Esophagus (tissue), 2 donors: ENCODE results near the gene KLK2. TPM values are rescaled to one million over a fixed set of nuclear protein-coding genes. Genes with fewer than 3 reads are reported as not detected.

Source experiments
- H3K27ac ChIP-seq, 2 donors: one replicate each; pipeline ENCODE4 v1.5.1; 2013; ENCODE audit warnings: low read depth in 2 of 2, mild to moderate bottlenecking in 2 of 2, inconsistent platforms in 1 of 2, low read length in 1 of 2, moderate library complexity in 1 of 2
- H3K27me3 ChIP-seq, 2 donors: one replicate each; pipeline ENCODE4 v1.6.1; 2013; ENCODE audit warnings: low read length in 2 of 2, control low read depth in 1 of 2, mild to moderate bottlenecking in 1 of 2; ENCODE audit not compliant: insufficient read depth in 2 of 2, control insufficient read depth in 1 of 2
- H3K36me3 ChIP-seq, 2 donors: one replicate each; pipeline ENCODE4 v1.6.1; 2013; ENCODE audit warnings: low read length in 1 of 2; ENCODE audit not compliant: control insufficient read depth in 2 of 2, insufficient read depth in 2 of 2
- H3K4me1 ChIP-seq, 2 donors: one replicate each; pipeline ENCODE4 v1.6.1; 2013; ENCODE audit warnings: low read length in 1 of 2; ENCODE audit not compliant: control insufficient read depth in 2 of 2, insufficient read depth in 2 of 2
- H3K4me3 ChIP-seq, 2 donors: one replicate each; pipeline ENCODE4 v1.5.1; 2013; ENCODE audit warnings: low read length in 2 of 2, mild to moderate bottlenecking in 2 of 2, low read depth in 1 of 2, moderate library complexity in 1 of 2
- H3K9me3 ChIP-seq, 2 donors: one replicate each; pipeline ENCODE4 v1.6.1; 2013; ENCODE audit warnings: mild to moderate bottlenecking in 2 of 2, low read depth in 1 of 2, low read length in 1 of 2, moderate library complexity in 1 of 2; ENCODE audit not compliant: control insufficient read depth in 2 of 2, insufficient read depth in 1 of 2
- WGBS, 2 donors: extraction: QIAGEN DNeasy Blood & Tissue Kit; methylation state at CpG; one replicate each; pipeline ENCODE4 v1.1.7; 2013; 5-methylcytosine and 5-hydroxymethylcytosine counted together
- polyA plus RNA-seq, 2 donors: library from polyadenylated mRNA; stranded (reverse); fragments of 200-250 nt; gene quantifications; one replicate each; pipeline ENCODE4 v1.2.3, GENCODE V29; 2013
- donor health status: healthy with polysubstance abuse.
- donor health status: Bipolar disorder and iron deficiency.

KLK2 gene
- polyA plus RNA-seq, 2 donors, result not detected

DNA sequence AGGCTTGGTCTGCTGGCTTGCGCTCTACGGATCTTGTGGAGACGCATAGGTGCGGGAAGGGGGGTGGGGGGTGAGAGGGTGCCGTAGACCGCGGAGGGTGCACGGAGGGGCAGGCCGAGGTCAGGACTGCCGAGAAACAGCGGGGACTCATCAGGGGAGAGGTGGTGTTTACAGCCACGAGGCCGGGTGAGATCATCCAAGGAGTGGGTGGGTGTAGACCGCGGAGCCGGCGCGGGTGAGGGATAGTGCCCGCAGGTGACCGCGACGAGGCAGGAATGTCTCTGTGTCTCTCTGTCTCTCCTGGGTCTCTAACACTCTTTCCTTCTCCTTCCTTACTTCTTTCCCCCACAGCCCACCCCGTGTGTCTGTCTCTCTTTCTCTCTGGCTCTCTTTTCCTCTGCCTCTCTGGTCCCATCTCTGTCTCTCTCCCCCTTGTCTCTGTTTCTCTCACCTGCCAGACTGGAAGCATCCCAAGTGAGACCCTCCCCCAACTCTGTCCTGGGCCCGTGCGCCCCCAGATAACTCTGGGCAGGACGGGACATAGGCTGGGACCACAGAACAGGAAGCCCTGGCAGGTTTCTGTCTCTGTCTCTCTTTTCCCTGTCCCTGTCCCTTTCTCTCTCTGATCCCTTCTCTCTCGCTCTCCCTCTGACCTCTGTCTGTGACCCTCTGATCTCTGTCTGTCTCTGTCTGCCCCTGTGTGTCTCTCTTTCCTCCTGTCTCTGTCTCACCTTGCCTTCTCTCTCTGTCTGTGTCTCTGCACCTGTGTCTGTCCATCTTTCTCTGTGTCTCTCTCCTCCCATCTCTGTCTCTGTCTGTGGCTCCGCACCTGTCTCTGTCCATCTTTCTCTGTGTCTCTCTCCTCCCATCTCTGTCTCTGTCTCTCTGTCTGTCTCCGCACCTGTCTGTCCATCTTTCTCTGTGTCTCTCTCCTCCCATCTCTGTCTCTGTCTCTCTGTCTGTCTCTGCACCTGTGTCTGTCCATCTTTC, 39.8 kb downstream of the KLK2 start:
- H3K36me3 ChIP-seq, result no peaks in the 10 kb centered on the region
- H3K27me3 ChIP-seq, result peaks cover 0 to 11% of the 10 kb centered on the region in 2 donors
- no peak overlapping the region for H3K4me3 ChIP-seq
- H3K4me1 ChIP-seq, result peaks cover 0 to 4% of the 10 kb centered on the region in 2 donors
- WGBS, 2 donors, result 10% methylated on average over 25 to 29 of the region's 29 CpGs
- H3K9me3 ChIP-seq, result no peaks in the 10 kb centered on the region
- H3K27ac ChIP-seq, result no peak overlapping the region

DNA sequence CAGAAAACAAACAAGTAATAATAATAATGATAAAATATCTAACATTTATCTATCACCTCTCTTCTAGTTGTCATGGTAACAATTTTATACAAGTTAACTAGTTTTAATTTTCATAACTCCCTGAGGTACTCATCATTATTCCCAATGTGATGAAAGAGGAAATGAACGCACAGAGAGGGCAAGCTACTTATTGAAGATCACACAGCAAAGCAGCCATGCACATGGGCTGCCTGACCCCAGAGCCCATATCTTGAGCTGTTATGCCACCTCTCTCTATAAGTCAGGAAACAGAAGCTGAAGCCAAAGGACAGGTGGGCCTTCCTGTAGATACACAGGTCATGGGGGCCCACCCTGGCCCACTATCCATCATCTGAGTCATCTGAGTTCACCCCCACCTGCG, 42.8 kb downstream of the KLK2 start:
- Histone ChIP-seq H3K4me3 (no peak overlapping the region), H3K27ac (no peak overlapping the region), H3K9me3 (no peaks in the 10 kb centered on the region), H3K36me3 (no peaks in the 10 kb centered on the region), H3K4me1 (peaks cover 0 to 4% of the 10 kb centered on the region in 2 donors), H3K27me3 (peaks cover 0 to 11% of the 10 kb centered on the region in 2 donors)
- WGBS, 2 donors, result 69 to 76% methylated on average over 2 of the region's 2 CpGs

DNA sequence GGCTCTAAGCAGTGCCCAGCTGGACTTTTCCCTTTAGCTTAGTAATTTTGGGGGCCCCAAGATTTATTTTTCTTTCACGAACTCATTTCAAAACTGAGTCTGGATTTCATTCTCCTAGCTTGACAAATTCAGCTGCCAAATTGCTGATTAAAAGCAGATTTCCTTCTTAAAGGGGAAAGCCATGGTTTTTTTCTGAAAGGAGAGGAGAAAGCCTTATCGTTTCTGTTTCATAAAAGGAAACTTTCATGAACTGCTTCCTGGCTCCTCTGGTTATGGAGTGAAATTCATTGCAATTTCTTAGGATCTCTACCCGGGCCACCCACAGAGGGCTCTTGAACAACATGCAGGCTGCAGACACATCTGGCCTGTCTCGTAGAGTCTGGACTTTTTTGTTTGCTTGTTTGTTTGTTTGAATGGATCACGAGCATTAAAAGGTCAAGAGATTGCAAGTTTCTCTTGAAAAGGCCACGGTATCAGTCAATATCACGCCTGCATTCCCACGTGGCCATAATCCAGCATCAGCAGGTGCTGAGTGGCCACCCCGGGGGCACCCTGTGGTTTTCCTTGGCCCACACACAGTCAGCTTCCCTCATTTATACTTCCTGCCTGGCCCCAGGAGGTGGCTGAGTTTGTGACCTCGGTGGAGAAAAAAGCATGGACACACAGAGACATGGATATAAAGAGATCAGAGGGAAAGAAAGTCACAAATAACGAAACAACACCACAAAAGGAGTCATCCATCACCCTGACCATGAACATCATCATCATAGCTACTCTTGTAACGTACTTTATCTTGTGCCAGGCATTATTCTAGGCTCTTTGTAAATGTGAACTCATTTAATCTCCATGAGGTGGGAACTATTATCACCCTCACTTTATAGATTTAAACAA, 48.4 kb downstream of the KLK2 start:
- H3K4me3 ChIP-seq, result no peak overlapping the region
- no peaks in the 10 kb centered on the region for H3K9me3 ChIP-seq
- H3K4me1 ChIP-seq, result no peaks in the 10 kb centered on the region
- H3K36me3 ChIP-seq, result no peaks in the 10 kb centered on the region
- WGBS, 2 donors, result 4 to 7% methylated on average over 12 of the region's 12 CpGs
- H3K27me3 ChIP-seq, result no peaks in the 10 kb centered on the region
- no peak overlapping the region for H3K27ac ChIP-seq

DNA sequence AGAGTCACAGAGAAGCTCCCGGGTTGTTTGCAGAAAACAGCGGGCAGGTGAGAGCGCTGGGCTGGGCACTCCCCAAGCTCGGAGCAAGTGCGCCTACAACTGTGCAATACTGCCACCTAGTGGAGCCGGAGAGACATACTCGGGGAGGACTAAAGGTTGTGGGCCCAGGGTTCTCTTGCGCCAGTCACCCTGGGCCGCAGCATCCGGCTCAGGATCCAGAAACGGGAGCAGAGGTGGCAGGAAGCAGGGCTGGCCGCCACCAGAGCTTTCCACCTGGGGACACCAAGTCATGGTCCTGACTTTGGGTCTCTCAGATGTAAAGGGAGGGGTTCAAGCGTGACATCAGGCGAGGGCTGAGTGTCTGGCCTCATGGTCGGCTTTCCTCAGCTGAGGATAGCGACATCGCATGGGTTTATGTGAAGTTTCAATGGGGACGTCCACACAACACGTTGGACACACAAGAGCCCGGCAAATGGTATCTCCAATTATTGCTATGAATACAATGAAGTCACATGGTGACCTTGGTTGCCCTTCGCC, 49.1 kb downstream of the KLK2 start:
- H3K9me3 ChIP-seq, result no peaks in the 10 kb centered on the region
- no peaks in the 10 kb centered on the region for H3K27me3 ChIP-seq
- H3K4me3 ChIP-seq, result no peak overlapping the region
- WGBS, 2 donors, result 28 to 31% methylated on average over 21 of the region's 21 CpGs
- H3K27ac ChIP-seq, result no peak overlapping the region
- H3K36me3 ChIP-seq, result no peaks in the 10 kb centered on the region
- H3K4me1 ChIP-seq, result no peaks in the 10 kb centered on the region

DNA sequence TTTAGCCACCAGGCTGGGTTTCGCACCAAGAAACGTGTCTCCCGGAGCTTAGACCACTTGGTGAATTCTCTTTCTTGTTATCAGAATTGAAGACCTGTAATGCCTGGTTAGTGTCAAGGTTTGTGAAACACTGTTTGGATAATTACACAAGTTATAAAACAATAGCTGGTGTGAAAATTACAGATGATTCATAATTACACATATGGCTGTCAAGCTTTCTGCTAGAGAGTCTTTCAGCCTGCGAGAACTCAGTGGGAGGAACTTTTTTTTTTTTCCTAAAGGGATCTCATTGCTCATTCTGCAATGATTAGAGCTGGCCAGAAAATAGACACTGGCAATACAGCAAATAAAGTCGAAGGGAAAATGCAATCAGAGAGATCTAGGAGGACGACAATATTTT, 51.3 kb downstream of the KLK2 start:
- H3K4me3 ChIP-seq, result no peak overlapping the region
- H3K9me3 ChIP-seq, result no peaks in the 10 kb centered on the region
- H3K36me3 ChIP-seq, result no peaks in the 10 kb centered on the region
- 55 to 61% methylated on average over 6 of the region's 6 CpGs for WGBS, 2 donors
- no peak overlapping the region for H3K27ac ChIP-seq
- no peaks in the 10 kb centered on the region for H3K27me3 ChIP-seq
- H3K4me1 ChIP-seq, result no peaks in the 10 kb centered on the region

DNA sequence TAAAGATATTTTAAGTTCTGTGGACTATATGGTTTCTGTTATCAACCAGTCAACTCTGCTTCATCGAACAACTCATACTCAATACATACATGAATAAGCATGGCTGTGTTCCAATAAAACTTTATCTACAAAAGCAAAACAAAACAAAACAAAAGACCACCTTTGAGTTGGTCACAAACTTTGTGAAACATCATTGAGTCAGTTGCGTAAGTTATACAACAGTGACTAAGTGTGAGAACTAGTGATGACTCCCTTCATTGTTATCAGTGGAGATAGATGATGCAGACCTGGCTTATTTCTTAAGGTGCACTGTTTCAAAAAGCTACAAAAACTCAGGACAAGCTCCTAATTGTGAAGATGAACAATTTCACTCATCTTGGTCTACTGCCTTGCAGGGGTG, 52.5 kb downstream of the KLK2 start:
- Histone ChIP-seq H3K36me3 (no peaks in the 10 kb centered on the region), H3K27ac (no peak overlapping the region), H3K9me3 (no peaks in the 10 kb centered on the region), H3K27me3 (no peaks in the 10 kb centered on the region), H3K4me3 (no peak overlapping the region), H3K4me1 (no peaks in the 10 kb centered on the region)
- WGBS, 2 donors, result 79 to 81% methylated on average over 2 of the region's 2 CpGs

DNA sequence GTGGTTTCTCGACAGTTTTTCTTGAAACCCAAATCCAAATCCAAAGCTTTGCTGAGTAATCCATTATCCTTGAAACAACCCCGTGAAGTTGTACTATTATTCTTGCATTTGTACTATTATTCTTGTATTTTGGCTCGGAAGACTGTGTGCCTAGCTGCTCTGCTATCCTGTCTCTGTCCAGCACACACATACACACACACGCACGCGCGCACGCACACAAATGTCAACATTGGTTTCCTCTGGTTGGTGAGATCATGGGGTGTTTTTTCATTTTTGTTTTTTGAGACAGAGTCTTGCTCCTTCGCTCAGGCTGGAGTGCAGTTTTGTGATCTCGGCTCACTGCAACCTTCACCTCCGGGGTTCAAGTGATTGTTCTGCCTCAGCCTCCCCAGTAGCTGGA, 52.9 kb downstream of the KLK2 start:
- H3K4me3 ChIP-seq, result no peak overlapping the region
- no peaks in the 10 kb centered on the region for H3K9me3 ChIP-seq
- no peak overlapping the region for H3K27ac ChIP-seq
- no peaks in the 10 kb centered on the region for H3K27me3 ChIP-seq
- H3K4me1 ChIP-seq, result no peaks in the 10 kb centered on the region
- 76 to 80% methylated on average over 11 of the region's 11 CpGs for WGBS, 2 donors
- no peaks in the 10 kb centered on the region for H3K36me3 ChIP-seq

DNA sequence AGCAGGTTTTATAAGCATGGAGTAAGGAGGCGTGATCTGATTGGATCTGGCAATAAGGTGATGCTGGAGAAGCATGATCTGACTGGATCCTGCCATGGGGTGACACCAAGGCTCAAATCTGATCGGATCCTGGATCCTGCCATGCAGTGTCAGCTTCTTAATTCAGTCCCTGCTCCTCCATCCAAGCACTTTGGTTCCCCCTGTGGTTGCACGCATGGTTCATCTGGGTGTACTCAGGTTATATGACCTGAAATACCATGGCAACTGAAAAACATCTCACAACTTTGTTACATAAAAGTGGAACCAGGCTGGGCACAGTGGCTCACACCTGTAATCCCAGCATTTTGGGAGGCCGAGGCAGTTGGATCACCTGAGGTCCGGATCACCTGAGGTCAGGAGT, 55.6 kb downstream of the KLK2 start:
- no peaks in the 10 kb centered on the region for H3K36me3 ChIP-seq
- 60% methylated on average over 5 of the region's 5 CpGs for WGBS, 2 donors
- no peak overlapping the region for H3K27ac ChIP-seq
- no peaks in the 10 kb centered on the region for H3K4me1 ChIP-seq
- no peak overlapping the region for H3K4me3 ChIP-seq
- H3K9me3 ChIP-seq, result no peaks in the 10 kb centered on the region
- H3K27me3 ChIP-seq, result no peaks in the 10 kb centered on the region
